T-helper 2 cell treated with Interferon-gamma antibody and Interleukin-4, amounts not matched to agents 5 μg/mL and 100 μg/mL, for 36 hours (primary cell): ENCODE measurements around the gene FSCN2.

Experiments
- DNase-seq: peaks from one replicate; pipeline ENCODE4 v3.0.0; 2021; ENCODE audit warnings: low spot score
- H3K27ac Mint-ChIP-seq: one replicate; pipeline ENCODE4 v1.8.0; 2021; ENCODE audit warnings: mild to moderate bottlenecking, mixed read lengths
- H3K27me3 Mint-ChIP-seq: one replicate; pipeline ENCODE4 v1.8.0; 2021; ENCODE audit warnings: low read depth, mixed read lengths
- H3K36me3 Mint-ChIP-seq: one replicate; pipeline ENCODE4 v1.8.0; 2021; ENCODE audit warnings: low read depth, mixed read lengths
- H3K4me1 Mint-ChIP-seq: one replicate; pipeline ENCODE4 v1.8.0; 2021; ENCODE audit warnings: low read depth, mixed read lengths
- H3K4me3 Mint-ChIP-seq: one replicate; pipeline ENCODE4 v1.8.0; 2022; ENCODE audit warnings: mild to moderate bottlenecking, moderate library complexity, mixed read lengths
- H3K9me3 Mint-ChIP-seq: one replicate; pipeline ENCODE4 v1.8.0; 2021; ENCODE audit warnings: mixed read lengths

Gene FSCN2

DNA sequence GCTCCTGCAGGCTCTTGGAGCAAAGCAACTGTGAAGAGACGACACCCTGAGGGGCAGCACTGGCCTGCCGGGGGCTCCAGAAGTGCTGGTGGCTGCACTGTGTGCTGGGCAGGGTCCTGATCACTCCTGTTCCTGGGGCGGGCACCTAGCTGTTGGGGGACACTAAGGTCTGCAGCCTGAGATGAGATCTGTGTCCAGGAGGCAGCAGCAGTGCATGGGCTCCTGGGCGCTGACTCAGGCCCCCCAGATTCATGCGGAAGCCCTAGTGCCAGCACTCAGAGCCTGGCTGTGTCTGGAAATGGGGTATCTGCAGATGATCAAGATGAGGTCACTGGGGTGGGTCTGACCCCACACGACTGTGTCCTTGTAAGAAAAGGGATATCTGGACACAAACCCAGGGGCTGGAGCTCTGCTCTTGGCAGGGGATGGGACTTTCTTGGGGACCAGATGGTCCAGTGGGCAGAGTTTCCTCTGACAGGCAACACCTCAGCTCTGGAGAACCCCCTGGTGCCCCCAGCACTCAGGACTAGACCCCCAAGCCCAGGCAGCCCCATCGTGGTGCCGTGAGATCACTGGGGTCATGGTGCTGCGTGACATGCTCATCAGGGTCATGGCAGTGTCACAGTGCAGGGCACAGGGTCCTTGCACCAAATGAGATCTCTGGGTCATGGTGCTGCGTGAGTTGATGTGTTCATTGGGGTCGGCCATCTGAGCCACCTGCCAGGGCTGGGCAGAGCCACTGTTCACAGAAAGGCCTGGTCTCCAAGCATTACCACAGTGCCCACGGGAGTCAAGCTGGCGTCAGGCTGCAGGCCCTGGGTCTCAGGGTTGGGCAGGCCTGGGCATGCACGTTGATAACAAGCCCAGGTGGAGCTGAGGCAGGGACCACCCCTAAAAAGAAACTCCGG is 14.5 kb downstream of the FSCN2 start:
- Mint-ChIP-seq H3K36me3 (peaks cover 6% of the 10 kb centered on the region), H3K9me3 (no peaks in the 10 kb centered on the region), H3K4me1 (no peaks in the 10 kb centered on the region), H3K4me3 (no peak overlapping the region), H3K27ac (no peak overlapping the region), H3K27me3 (no peaks in the 10 kb centered on the region)
- no peak for DNase-seq

- H3K4me3 Mint-ChIP-seq, result no peak overlapping the region
- H3K27me3 Mint-ChIP-seq, result no peaks in the 10 kb centered on the region
- no peak for DNase-seq
- no peaks in the 10 kb centered on the region for H3K4me1 Mint-ChIP-seq
- H3K27ac Mint-ChIP-seq, result no peak overlapping the region
- peaks cover 6% of the 10 kb centered on the region for H3K36me3 Mint-ChIP-seq
- no peaks in the 10 kb centered on the region for H3K9me3 Mint-ChIP-seq
These were observed 15.1 kb downstream of the FSCN2 start for GRCh38 chr17:81543339-81543675.

GRCh38 chr17:81543756-81544155 is 15.6 kb downstream of the FSCN2 start:
- no peaks in the 10 kb centered on the region for H3K4me1 Mint-ChIP-seq
- no peaks in the 10 kb centered on the region for H3K27me3 Mint-ChIP-seq
- H3K27ac Mint-ChIP-seq, result no peak overlapping the region
- DNase-seq, result no peak
- H3K4me3 Mint-ChIP-seq, result no peak overlapping the region
- H3K9me3 Mint-ChIP-seq, result no peaks in the 10 kb centered on the region
- H3K36me3 Mint-ChIP-seq, result peaks cover 6% of the 10 kb centered on the region

GRCh38 chr17:81544281-81544974 is 16.3 kb downstream of the FSCN2 start:
- no peaks in the 10 kb centered on the region for H3K27me3 Mint-ChIP-seq
- H3K36me3 Mint-ChIP-seq, result peaks cover 6% of the 10 kb centered on the region
- no peak overlapping the region for H3K4me3 Mint-ChIP-seq
- no peaks in the 10 kb centered on the region for H3K4me1 Mint-ChIP-seq
- H3K27ac Mint-ChIP-seq, result no peak overlapping the region
- no peak for DNase-seq
- H3K9me3 Mint-ChIP-seq, result no peaks in the 10 kb centered on the region

GRCh38 chr17:81545160-81545949 is 17.2 kb downstream of the FSCN2 start:
- H3K36me3 Mint-ChIP-seq, result peaks cover 12% of the 10 kb centered on the region
- peaks cover 2% of the 10 kb centered on the region for H3K4me1 Mint-ChIP-seq
- no peak for DNase-seq
- no peaks in the 10 kb centered on the region for H3K27me3 Mint-ChIP-seq
- no peaks in the 10 kb centered on the region for H3K9me3 Mint-ChIP-seq
- no peak overlapping the region for H3K4me3 Mint-ChIP-seq
- no peak overlapping the region for H3K27ac Mint-ChIP-seq

GRCh38 chr17:81546906-81547613 is 18.9 kb downstream of the FSCN2 start:
- H3K9me3 Mint-ChIP-seq, result no peaks in the 10 kb centered on the region
- no peak overlapping the region for H3K4me3 Mint-ChIP-seq
- H3K27me3 Mint-ChIP-seq, result no peaks in the 10 kb centered on the region
- peaks cover 2% of the 10 kb centered on the region for H3K4me1 Mint-ChIP-seq
- no peak for DNase-seq
- peaks cover 9% of the 10 kb centered on the region for H3K36me3 Mint-ChIP-seq
- no peak overlapping the region for H3K27ac Mint-ChIP-seq

DNA sequence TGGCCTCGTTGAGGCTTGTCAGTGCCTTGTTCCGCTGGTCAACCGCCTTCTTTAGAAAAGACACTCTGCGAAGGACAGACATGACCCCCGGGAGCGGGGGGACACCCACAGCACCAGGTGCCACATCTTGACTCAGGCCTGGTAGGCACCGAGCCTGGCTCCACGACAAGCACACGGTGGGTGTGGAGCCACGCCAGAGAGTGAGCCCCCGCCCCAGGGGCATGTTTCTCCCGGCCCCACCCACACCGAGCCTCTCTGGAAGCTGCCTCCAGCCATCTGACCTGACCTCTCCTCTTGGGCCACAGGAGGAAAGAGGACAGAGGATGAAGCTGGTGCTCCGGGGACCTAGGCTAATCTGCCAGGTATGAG is 19.4 kb downstream of the FSCN2 start:
- no peaks in the 10 kb centered on the region for H3K9me3 Mint-ChIP-seq
- H3K4me1 Mint-ChIP-seq, result peaks cover 2% of the 10 kb centered on the region
- peaks cover 9% of the 10 kb centered on the region for H3K36me3 Mint-ChIP-seq
- H3K27ac Mint-ChIP-seq, result no peak overlapping the region
- H3K27me3 Mint-ChIP-seq, result no peaks in the 10 kb centered on the region
- no peak overlapping the region for H3K4me3 Mint-ChIP-seq
- DNase-seq, result no peak

DNA sequence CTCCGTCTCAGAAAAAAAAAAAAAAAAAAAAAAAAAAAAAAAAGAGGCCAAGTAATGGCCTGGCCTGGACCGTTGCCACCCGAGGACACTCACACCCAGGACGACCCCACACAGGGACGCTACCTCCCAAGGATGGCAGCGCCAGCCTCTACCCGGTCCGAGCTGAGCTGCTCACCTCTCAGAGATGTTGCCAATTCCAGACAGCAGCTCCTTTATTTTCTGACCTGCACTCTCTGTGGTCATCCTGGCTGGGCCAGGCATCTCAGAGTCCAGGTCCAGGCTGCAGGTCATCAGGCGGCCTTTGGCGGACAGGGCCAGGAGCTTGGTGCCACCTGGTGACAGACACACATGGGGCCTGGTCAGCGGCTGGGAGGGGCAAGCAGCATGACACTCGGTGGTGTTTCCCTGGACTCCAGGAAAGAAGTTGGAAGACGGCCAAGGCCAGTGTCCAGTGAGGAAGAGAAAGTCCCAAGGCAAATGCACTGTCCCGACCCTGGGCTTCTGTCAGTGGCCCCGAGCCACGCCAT is 20.9 kb downstream of the FSCN2 start:
- H3K4me1 Mint-ChIP-seq, result peaks cover 12% of the 10 kb centered on the region
- H3K27ac Mint-ChIP-seq, result no peak overlapping the region
- peaks cover 9% of the 10 kb centered on the region for H3K36me3 Mint-ChIP-seq
- H3K4me3 Mint-ChIP-seq, result no peak overlapping the region
- no peak for DNase-seq
- H3K27me3 Mint-ChIP-seq, result no peaks in the 10 kb centered on the region
- no peaks in the 10 kb centered on the region for H3K9me3 Mint-ChIP-seq

GRCh38 chr17:81549826-81550225 is 21.6 kb downstream of the FSCN2 start:
- Mint-ChIP-seq H3K4me3 (peak overlapping the region; percentile 49), H3K4me1 (peaks cover 16% of the 10 kb centered on the region), H3K27ac (peak overlapping the region; percentile 11), H3K9me3 (no peaks in the 10 kb centered on the region), H3K36me3 (peaks cover 9% of the 10 kb centered on the region), H3K27me3 (no peaks in the 10 kb centered on the region)
- no peak for DNase-seq

DNA sequence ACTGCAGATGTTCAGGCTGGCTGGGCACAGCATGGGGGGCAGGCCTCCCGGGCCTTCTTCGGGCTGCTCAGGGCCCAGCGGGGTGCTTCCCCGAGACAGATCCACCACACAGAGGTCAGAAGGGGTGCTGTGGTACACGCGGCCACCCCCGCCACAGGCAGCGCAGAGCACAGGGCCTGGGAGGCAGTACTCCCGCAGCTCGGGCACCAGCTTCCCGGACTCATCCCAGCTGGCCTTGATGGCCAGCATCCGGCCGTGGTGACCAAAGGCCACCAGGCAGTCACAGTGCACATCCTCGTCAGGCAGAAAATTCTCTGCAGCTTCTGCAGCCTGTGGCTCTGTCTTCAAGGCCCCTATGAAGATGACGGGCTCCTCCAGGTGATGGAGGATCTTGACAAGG is 22.1 kb downstream of the FSCN2 start:
- no peak for DNase-seq
- H3K27ac Mint-ChIP-seq, result peak overlapping the region; percentile 11
- H3K27me3 Mint-ChIP-seq, result no peaks in the 10 kb centered on the region
- peak overlapping the region; percentile 88 for H3K4me3 Mint-ChIP-seq
- H3K9me3 Mint-ChIP-seq, result no peaks in the 10 kb centered on the region
- H3K36me3 Mint-ChIP-seq, result peaks cover 9% of the 10 kb centered on the region
- peaks cover 16% of the 10 kb centered on the region for H3K4me1 Mint-ChIP-seq

- Mint-ChIP-seq H3K27ac (peak overlapping the region; percentile 78), H3K4me3 (peak overlapping the region; percentile 88), H3K27me3 (no peaks in the 10 kb centered on the region), H3K36me3 (peaks cover 9% of the 10 kb centered on the region), H3K9me3 (no peaks in the 10 kb centered on the region), H3K4me1 (peaks cover 16% of the 10 kb centered on the region)
- DNase-seq, result no peak
These were observed 22.8 kb downstream of the FSCN2 start for GRCh38 chr17:81550830-81551457.

DNA sequence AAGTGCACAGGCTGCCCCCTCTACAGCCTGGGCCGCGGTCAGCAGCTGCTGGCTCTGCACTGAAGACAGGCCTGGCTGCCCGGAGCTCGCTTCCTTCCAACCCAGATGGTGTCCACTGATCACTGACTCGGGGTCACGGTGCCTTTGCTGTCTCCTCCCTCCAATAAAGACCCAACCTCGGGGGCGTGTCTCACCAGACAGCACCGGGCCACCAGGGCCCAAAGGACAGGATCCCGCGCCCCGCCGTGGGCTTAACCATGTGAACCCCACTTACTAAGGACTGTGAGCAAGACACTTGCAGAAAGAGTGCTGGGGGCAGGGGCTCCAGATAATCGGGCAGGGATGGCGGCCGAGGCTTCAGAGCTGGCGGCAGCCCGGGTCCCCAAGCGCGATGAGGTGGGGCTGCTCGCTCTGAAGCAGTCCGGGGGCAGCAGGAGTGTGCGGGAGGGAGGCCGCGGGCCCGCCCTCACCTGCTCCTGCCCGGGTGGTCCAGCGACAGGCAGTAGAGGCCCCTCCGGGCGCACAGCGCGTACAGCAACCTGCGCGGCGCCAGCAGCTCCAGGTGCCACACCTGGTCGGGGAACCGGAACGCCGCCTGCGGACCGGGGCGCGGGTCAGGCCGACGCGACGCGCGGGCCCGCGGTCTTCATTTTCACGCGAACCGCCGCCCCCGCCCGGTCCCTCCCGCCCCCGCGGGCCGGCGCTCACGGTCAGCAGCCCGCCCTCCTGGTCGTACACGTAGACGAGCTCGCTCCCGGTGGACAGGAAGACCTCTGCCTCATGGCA is 23.5 kb downstream of the FSCN2 start:
- DNase-seq, result no peak
- peak overlapping the region; percentile 78 for H3K27ac Mint-ChIP-seq
- peak overlapping the region; percentile 88 for H3K4me3 Mint-ChIP-seq
- peaks cover 5% of the 10 kb centered on the region for H3K36me3 Mint-ChIP-seq
- H3K27me3 Mint-ChIP-seq, result no peaks in the 10 kb centered on the region
- no peaks in the 10 kb centered on the region for H3K9me3 Mint-ChIP-seq
- H3K4me1 Mint-ChIP-seq, result peaks cover 16% of the 10 kb centered on the region
